ENCODE data around the gene SLC38A10. TPM values are rescaled to one million over a fixed set of nuclear protein-coding genes. Genes with fewer than 3 reads are reported as not detected.

The SLC38A10 gene
- total and polyA plus RNA-seq, 2 of the 13 experiments (the other 11 are each of a cell fraction or from before 2014, with no cell fraction given), result 23.4 to 55.8 TPM

- no peak for TF ChIP-seq PRDM4 (CRISPR knock-in tag; IDR thresholded peaks at IDR 0.05; ENCODE audit: borderline replicate concordance)
- no peak for TF ChIP-seq ZSCAN21 (CRISPR knock-in tag; IDR thresholded peaks at IDR 0.05; ENCODE audit: borderline replicate concordance)
- TF ChIP-seq ZBED4 (CRISPR knock-in tag; IDR thresholded peaks at IDR 0.05; ENCODE audit: borderline replicate concordance), result peak; percentile 80; the same call in 1 of the 2 replicates
- peak; percentile 67; the same call in 1 of the 2 replicates for TF ChIP-seq ZFP90 (CRISPR knock-in tag; IDR thresholded peaks at IDR 0.05; ENCODE audit: borderline replicate concordance)
- TF ChIP-seq NPAS2 (CRISPR knock-in tag; IDR thresholded peaks at IDR 0.05; ENCODE audit: borderline replicate concordance), result 0 out of 2 replicates have a peak, but pooled peaks have one; percentile 31
- TF ChIP-seq ZNF777 (CRISPR knock-in tag; IDR thresholded peaks at IDR 0.05), result peak; percentile 65; the same call in 1 of the 2 replicates
- 0 out of 2 replicates have a peak, but pooled peaks have one; percentile 15 for TF ChIP-seq ZBTB25 (CRISPR knock-in tag; IDR thresholded peaks at IDR 0.05)
- TF ChIP-seq PHF8 (CRISPR knock-in tag; IDR thresholded peaks at IDR 0.05), result peak; percentile 55
- TF ChIP-seq ZBTB7B (CRISPR knock-in tag; IDR thresholded peaks at IDR 0.05), result 0 out of 2 replicates have a peak, but pooled peaks have one; percentile 29
- no peak for TF ChIP-seq SMARCC2 (IDR thresholded peaks at IDR 0.05)
- TF ChIP-seq KAT7 (CRISPR knock-in tag; IDR thresholded peaks at IDR 0.05; ENCODE audit: borderline replicate concordance), result no peak
- TF ChIP-seq ZNF792 (CRISPR knock-in tag; IDR thresholded peaks at IDR 0.05), result peak; percentile 61
- TF ChIP-seq HNRNPH1 (optimal IDR thresholded peaks at IDR 0.05; ENCODE audit: low read depth, low read length), result peak; percentile 25
- TF ChIP-seq ZFY (CRISPR knock-in tag; IDR thresholded peaks at IDR 0.05), result peak; percentile 81
Observed at GRCh38 chr17:81328978-81329926, 34.1 kb upstream of the SLC38A10 start (continued).

All from HepG2 (cell line).